WI38 (cell line): Measurements from ENCODE around the gene CYP1A1.

Experiments used
- H3K4me3 ChIP-seq: 2 replicates; pipeline ENCODE4 v1.5.1; 2011; ENCODE audit warnings: low read depth, mild to moderate bottlenecking, control low read depth, low read length
- TF ChIP-seq, protein P1 (sequence below): IDR thresholded peaks from 2 replicates; pipeline ENCODE4 v1.5.1; 2012; ENCODE audit warnings: low read depth, mild to moderate bottlenecking, control low read depth, low read length

The CYP1A1 gene

DNA sequence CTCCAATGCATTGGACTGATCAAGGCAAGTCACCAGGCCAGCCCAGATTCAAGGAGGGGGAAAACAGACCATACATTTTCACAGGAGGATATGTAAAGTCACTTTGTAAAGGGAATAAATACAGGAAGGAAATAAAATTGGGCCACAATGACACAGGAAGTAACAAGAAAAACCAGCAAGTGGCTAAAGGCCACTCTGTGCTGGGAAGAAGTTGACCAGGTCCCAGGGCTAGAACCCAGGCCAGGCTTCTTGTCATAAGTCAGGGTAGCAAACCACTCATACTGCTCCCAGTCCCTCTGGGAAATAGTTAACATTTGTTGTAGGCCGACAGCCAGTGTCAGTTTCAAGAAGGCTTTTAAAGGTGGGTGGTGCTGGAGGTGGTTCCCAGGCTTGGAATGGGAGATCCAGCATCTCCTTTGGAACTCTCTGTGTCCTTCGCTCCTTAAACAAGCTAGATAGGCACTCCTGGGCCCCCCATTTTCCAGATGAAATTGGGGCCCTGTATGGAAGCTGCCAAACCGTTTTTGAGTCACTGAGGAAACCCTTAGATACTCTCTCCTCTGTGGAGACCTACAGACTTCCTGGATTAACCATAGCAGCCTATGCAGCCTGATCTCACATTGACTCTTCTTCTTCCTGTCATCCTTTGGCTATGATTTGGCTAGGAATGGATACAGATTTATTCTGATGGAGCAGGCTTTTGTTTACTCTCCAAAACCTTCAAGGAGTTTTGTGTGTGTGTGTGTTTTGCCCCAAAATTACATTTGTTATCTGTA, 14.8 kb downstream of the CYP1A1 start:
- TF ChIP-seq, protein P1, sequence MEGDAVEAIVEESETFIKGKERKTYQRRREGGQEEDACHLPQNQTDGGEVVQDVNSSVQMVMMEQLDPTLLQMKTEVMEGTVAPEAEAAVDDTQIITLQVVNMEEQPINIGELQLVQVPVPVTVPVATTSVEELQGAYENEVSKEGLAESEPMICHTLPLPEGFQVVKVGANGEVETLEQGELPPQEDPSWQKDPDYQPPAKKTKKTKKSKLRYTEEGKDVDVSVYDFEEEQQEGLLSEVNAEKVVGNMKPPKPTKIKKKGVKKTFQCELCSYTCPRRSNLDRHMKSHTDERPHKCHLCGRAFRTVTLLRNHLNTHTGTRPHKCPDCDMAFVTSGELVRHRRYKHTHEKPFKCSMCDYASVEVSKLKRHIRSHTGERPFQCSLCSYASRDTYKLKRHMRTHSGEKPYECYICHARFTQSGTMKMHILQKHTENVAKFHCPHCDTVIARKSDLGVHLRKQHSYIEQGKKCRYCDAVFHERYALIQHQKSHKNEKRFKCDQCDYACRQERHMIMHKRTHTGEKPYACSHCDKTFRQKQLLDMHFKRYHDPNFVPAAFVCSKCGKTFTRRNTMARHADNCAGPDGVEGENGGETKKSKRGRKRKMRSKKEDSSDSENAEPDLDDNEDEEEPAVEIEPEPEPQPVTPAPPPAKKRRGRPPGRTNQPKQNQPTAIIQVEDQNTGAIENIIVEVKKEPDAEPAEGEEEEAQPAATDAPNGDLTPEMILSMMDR: no peak
- H3K4me3 ChIP-seq: no peak overlapping the region

DNA sequence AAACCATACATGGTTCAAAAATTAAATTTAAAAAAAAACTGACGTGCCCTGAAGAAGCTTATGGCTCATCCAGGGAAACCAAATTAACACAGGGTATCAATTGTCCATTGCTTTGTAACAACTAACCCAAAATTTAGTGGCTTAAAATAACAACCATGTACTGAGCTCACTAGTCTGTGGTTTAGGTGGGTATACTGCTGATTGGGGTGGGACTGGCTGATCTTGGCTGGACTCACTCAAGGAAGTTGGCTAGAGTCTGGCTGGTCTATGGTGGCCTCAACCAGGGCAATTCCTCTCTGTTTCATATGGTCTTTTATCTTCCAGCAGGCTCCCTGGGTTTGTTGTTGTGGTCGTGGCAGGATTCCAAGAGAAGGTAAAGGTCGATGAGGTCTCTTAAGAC, 15.4 kb downstream of the CYP1A1 start:
- H3K4me3 ChIP-seq: no peak overlapping the region
- TF ChIP-seq, protein P1: no peak

DNA sequence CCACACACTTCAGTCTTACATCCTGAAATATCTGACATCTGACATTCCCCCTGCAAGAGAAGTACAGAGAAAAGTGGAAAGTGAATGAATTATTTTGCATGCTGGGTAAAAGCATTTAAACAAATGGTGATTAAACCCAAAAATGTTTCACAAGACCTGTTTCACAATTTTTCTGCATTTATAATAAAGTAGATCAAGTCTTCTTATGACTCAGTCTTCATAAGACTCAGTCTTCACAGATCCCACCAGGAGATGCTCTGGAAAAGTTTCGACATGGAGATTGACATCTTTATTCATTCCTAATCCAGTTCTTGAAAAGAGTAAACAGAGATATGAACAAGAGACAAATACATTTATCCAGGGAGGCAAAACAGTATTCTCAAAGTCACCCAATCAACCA, 16.3 kb downstream of the CYP1A1 start:
- TF ChIP-seq, protein P1: no peak
- H3K4me3 ChIP-seq: no peak overlapping the region

DNA sequence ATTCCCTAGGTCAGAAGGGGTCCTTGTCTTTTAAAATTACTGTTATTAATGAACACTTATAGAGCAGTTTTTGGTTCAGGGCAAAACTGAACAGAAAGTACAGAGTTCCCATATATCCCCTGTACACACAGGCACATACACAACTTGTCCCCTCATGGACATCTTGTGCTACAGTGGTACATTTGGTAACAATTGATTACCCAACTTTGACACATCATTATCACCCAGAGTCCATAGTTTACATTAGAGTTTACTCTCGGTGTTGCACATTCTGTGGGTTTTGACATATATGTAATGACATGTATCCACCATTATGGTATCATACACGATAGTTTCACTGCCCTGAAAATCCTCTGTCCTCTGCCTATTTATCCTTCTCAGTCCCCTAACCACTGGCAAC, 28.5 kb downstream of the CYP1A1 start:
- TF ChIP-seq, protein P1: no peak
- H3K4me3 ChIP-seq: peak overlapping the region; percentile 92

DNA sequence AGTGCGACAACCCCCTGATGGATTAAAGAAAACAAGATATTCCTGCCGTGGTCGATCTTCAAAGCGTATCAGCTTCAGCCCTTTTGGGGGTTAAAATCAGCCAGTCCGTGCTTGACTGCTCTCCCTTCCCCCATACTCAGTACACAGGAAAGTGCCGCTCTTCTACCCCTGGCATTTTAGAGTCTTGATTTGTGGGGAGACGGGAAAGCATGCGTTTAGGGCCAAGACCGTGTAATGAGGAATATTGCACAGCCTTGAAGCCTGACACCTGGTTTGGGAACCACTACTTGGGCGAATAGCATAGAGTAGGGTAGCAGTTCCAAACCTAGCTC, 29.0 kb downstream of the CYP1A1 start:
- peak overlapping the region; percentile 92 for H3K4me3 ChIP-seq
- TF ChIP-seq, protein P1: no peak

DNA sequence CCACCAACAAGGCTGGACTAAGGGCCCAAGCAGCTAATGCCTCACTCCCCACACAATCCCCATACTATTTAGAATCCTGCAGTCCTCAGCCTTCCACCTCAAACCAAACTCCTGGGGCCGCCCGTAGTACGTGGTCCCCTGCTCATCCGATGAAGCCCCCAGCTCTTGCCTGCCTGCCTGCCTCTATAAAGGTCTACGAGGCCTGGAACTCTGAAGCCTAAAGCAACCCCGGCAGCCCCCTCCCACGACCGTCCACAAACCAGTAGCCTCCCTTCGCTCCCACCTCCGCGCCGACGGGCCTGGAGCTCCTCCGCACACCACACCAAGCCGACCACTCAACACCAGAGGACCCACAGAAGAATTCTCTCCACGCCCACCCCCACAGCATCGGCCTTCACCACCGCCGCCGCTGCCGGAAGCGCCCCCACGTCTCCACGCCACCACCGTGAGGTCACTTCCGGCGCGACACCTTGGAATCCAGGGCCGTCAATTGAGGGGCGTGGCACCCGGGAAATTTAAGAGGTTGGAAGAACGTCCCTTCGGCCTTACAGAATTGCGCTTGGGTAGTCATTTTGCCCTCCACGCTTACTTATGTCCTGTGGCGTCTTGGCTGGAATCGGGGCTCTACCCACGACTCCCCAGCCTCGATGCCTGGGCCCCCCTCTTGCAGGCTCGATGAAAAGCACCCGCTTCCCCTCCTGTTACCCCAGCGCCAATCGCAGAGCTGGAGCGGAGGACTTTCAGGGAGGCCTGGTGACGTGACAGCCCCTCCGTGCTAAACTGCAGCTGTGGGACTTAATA, 29.5 kb downstream of the CYP1A1 start, which contains the start of gene EDC3:
EDC3 (minus strand) TSS at position 428 of the 801 bp plus-strand sequence. CDS start 20,900 bp downstream, outside the sequence.
- H3K4me3 ChIP-seq: peak within 1 kb of the TSS; percentile 92
- TF ChIP-seq, protein P1: no peak

DNA sequence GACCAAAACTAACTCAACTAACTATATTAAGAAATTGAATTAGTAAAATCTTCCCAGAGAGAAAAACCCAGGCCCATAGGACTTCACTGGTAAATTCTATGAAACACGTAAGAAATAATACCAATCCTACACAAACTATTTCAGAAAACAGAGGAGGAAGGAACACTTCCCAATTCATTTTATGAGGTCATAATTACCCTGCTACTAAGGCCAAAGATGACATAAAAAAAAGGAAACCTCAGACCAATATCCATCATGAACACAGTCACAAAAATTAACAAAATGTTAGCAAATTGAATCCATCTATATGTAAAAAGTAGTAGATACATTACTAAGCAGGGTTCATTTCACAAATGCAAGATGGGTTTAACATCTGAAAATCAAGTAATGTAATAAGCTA, 33.0 kb downstream of the CYP1A1 start:
- TF ChIP-seq, protein P1: no peak
- no peak overlapping the region for H3K4me3 ChIP-seq
